GM10266 (cell line): ENCODE data around the gene RECK.
A peak's percentile ranks its signal among the peaks of the same experiment; 100 is the strongest.

ENCODE experiments used
- DNase-seq: peaks from one replicate; pipeline ENCODE4 v3.0.0; 2012; ENCODE audit errors: extremely low spot score
- CTCF ChIP-seq: IDR thresholded peaks from 2 replicates; pipeline ENCODE4 v1.5.1; 2012; ENCODE audit warnings: mild to moderate bottlenecking, low read depth; ENCODE audit not compliant: control insufficient read depth, insufficient read depth; ENCODE audit errors: missing control alignments

Gene RECK

DNA sequence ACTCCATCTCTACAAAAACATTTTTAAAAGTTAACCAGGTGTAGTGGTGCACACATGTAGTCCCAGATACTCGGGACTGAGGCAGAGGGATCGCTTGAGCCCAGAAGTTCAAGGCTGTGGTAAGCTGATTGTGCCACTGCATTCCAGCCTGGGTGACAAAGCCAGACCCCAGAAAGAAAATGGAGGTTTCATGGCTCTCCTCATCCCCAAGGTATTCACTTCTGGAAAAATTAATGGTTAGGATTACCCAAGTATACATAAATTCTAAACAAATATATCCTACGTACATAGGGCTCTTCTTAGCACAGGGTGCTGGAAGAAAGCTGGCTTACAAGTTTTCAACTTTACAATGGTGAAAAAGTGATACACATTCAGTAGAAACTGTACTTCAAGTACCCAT lies 18.6 kb upstream of the RECK start:
- DNase-seq: no peak
- no peak for TF ChIP-seq CTCF

DNA sequence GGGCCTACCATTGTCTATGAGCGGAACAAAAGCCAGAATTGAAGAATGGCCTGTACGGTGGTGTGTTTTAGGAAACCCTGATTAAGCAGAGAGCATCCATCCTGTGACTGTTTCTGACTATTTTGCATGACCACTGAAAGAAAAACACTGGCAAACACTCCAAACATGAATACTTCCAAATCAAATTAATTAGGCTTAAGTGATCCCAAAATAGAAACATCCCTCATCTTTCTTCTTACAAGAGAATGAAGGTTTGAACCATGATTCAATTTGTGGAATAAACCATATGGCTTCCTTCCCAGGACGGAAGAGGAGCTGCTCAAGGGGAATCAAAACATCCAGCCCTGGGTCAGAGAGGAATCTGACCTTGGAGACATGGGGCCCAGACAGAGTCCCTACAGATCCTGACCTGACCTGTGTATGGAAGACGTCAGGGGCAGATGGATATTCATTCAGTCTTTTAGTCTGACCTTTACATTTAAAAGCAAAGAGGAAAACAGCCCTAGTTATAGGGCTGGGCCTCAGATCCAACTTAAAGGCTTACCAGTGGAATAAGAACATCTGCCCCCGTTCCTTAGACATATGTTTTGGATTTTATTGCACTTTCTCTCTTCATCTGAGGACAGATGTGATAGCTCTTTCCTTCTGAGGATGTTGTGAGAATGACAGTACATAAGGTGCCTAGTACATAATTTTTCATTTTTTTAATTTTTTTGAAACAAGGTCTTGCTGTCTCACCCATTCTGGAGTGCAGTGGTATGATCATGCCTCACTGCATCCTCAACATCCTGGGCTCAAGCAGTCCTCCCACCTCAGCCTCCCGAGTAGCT lies 17.6 kb upstream of the RECK start:
- no peak for DNase-seq
- no peak for TF ChIP-seq CTCF

- no peak for DNase-seq
- no peak for TF ChIP-seq CTCF
Observed at GRCh38 chr9:36021968-36022367, 14.7 kb upstream of the RECK start.

- peak; percentile 64 for DNase-seq
- TF ChIP-seq CTCF: peak; percentile 91
Observed at GRCh38 chr9:36023260-36024048, 13.3 kb upstream of the RECK start.

DNA sequence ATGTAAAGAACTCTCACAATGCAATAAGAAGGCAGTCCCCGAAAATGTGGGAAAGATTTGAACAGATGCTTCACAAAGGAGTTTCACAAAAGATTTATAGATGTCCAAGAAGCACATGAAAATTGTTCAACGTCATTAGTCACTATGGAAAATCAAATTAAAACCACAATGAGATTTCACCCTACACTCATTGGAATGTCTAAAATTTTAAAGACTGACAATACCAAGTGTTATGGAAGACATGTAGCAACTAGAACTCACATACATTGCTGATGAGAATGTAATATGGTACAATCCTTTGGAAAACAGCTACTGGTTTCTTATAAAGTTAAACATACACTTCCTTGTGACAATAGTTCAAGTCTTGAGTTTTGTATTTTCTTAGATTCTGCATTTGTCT lies 11.0 kb upstream of the RECK start:
- TF ChIP-seq CTCF: no peak
- DNase-seq: no peak

- no peak for DNase-seq
- no peak for TF ChIP-seq CTCF
Observed at GRCh38 chr9:36029202-36029601, 7.5 kb upstream of the RECK start.
